Activated T-helper 1 cell treated with Interleukin-2 at 50 U/mL for 16 hours (primary cell): ENCODE data around the gene RTCA.
"Not testable (repeated sequence)": the region's sequence is repeated elsewhere in the genome, so short reads cannot be mapped to it uniquely, and the experiment has no call there.

Experiments
- DNase-seq: peaks from one replicate; pipeline ENCODE4 v3.0.0-alpha.2; 2020; ENCODE audit warnings: low read depth

Gene RTCA

DNA sequence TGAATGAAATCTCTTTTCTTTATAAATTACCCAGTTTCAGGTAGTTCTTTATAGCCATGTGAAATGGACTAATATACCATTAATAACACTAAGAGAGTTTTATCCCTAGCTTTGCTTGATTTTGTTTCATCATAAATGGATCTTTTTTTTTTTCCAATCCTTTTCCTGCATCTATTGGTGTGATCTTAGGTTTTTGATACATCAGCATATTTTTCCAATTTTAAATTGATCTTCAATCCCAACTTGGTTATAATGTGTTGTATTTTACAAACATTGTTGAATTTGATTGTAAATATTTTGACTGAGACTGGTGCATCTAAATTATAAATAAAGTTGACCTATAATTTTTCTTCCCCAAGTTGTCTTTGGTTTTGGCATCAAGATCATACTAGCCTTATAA lies 4.3 kb upstream of the RTCA start:
- no peak for DNase-seq

DNA sequence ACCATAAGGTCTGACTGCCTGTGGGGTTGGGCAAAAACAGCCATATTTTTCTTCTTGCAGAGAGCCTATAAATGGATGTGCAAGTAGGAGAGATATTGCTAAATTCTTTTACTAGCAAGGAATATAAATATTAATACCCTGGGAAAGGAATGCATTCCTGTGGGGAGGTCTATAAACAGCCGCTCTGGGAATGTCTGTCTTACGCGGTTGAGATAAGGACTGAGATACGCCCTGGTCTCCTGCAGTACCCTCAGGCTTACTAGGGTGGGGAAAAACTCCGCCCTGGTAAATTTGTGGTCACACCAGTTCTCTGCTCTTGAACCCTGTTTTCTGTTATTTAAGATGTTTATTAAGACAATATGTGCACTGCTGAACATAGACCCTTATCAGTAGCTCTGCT lies 1.9 kb upstream of the RTCA start:
- not testable (repeated sequence) for DNase-seq

DNA sequence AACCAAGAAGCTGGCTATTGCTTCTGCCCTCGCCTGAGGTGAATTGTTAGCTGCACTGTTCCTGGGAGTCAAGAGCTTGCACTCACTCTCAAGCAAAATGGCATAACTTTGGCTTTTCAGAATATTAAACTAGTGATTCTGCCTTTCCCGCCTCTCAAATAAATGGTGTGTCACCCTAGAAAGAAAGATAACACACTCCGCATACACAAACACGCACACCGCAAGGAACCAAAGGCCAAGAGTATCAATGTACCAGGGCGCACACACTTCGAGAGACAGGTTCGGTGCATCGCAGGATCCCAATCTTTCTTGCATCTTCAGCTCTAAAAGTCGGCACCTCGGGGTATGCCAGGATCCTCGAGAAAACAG lies 470 bp upstream of the RTCA start:
- DNase-seq = no peak

DNA sequence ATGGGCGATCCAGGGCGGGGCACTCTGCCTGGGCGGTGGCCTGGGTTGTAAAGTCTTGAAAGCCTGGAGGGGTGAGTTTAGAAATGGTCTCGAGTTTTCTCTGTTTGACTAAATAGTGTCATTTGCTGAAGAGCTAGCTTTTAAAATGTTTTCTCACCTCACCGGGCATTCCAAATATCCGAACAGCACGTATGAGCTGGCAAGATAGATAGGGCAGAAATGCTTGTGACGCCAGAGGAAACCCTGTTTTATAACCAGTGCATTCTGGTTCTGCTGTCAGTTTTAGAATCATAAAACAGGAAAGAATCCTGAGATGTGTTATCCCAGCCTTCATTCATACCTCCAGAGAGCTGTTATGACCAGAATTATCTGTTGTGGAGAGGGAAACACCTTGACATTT lies 725 bp downstream of the RTCA start:
- no peak for DNase-seq

DNA sequence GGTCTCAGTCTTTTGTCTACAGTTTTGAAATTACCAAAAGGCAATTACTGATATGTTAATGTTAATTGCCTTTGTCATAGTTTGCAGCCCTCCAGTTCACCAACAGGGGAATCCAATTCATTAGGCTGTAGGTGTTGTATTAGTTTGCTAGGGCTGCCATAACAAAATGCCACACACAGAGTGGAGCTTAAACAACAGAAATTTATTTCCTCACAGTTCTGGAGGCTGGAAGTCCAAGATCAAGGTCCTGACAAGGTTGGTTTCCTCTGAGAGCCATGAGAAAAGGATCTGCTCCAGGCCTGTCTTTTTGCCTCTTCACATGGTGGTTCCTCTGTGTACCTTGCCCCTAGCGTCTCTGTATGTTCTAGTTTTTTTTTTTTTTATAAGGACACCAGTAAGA lies 1.3 kb downstream of the RTCA start:
- DNase-seq = no peak

DNA sequence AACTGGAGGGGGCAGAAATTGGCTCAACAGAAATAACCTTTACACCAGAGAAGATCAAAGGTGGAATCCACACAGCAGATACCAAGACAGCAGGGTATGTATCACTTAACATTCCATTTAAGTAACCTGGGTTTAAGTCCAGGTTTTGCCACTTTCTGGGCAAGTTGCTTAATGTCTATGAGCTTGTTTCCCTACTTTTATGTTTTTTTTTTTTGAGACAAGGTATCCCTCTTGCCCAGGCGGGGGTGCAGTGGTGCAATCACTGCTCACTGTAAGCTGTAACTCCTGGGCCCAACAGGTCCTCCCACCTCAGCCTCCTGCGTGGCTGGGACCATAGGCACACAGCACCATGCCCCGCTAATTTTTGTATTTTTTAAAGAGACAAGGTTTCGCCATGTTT lies 2.2 kb downstream of the RTCA start:
- DNase-seq = no peak

DNA sequence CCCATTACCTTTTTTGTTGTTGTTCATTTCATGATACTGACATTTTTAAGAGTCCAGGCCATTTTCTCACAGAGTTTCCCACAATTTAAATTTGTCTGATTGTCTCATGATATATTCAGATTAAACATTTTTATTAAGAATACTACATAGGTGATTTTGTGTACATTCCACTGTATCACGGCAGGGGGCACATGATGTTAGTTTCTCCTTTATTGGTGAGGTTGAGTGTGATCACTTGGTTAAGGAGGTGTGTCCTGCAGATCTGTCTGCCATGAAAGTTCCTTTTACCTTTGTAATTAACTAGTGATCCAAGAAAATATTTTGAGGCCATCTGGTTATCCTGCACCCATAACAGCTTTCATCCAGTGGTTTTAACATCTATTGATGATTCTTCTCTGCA lies 11.8 kb downstream of the RTCA start:
- no peak for DNase-seq

DNA sequence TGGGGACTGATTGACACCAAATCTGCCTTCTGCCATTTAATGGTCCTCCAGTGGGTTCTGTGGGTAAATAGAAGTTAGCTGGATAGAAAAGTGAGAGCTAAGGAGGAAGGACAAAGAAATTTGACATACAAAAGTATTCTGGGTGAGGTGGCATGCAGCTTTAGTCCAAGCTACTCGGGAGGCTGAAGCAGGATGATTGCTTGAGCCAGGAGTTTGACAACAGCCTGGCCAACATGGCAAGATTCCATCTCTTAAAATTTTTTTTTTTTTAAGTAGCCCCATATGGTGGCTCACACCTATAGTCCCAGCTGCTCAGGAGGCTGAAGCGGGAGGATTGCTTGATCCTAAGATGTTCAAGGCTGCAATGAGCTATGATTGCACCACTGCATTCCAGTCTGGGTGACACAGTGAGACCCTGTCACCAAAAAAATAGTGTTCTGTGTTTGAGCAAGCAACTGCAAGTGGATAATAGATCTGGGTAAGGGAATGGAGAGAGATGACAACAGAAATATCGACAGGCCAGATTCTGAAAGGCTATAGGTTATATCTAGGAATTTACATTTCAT lies 13.4 kb downstream of the RTCA start:
- DNase-seq = no peak

DNA sequence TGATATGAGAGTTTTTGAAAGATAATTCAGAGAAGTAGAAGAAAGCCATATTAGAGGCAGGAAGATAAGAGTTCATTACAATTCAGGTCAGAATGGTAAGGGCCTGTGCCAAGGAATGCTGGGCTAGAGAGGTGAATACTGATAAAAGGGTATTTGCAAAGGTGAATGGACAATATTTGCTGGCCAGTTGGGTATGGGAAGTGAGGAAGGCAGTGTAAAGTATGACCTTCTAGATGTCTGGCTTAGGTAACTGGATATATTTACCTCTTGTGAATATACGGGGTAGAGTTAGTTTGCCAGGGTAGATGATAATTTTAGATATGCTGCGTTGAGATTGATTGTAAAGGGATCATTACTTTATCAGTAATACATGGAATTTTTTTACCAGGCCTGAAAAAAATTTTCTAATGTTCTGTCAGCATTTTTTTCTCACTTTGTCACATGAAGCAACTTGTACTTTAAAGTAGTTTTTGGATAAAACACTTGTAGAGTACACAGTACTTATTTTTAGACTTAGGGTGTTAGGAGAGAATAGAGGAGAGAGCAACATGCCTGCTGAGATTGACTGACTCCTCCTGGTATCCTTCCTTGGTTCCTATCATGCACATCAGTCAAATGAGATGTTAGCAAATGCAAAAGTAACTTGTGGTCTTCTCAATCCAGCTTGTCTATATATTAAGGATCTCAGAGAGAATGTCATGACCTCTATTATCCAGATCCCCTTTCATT lies 14.1 kb downstream of the RTCA start:
- DNase-seq = no peak

GRCh38 chr1:100284591-100284990 lies 18.6 kb downstream of the RTCA start:
- no peak for DNase-seq

DNA sequence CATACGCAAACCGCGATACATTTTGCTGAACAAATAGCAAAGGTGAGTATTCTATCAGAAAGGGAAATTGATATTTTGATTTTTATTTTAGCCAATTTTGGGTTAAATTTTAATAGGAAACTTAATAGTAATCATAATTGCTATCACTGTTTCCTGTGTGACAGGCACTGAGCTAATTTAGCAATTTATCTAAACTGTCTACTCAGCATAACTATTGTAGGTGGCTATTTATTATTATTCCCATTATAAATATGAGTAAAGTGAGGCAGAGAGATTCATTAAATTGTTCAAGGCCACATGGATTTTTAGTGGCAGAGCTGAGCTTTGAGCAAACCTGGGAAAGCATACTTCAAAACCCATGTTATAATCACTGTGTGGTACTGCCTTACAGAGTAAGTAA lies 21.1 kb downstream of the RTCA start:
- no peak for DNase-seq

DNA sequence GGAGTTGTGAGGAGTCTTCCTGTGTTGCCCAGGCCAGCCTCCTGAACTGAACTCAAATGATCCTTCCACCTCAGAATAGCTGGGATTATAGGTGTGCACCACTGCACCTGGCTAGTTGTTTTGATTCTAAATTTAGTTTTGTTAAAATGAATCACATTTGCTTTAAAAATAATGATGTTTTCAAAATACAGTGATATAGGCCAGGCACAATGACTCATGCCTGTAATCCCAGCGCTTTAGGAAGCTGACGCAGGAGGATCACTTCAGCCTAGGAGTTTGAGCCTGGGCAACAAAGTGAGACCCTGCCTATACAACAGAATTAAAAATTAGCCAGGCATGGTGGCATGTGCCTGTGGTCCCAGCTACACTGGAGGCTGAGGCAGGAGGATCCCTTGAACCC lies 24.3 kb downstream of the RTCA start:
- DNase-seq = no peak

DNA sequence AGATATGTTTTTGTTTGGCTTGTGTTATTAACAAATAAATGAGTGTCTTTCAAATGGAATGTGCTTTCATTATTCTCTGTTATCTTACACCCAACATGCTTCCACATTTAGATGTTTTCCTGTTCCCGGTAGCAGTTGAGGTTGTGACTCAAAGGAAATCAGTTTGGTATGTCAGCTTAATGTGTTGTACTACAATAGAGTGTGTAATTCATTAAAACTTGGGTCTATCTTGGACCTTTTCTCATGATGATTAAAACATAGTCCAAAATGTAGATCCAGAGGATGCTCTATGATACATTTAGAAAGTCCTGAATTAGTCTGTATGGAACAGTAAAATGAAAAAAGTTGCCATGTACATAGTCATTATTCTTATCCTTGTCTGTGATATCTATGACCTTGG lies 26.7 kb downstream of the RTCA start:
- no peak for DNase-seq

DNA sequence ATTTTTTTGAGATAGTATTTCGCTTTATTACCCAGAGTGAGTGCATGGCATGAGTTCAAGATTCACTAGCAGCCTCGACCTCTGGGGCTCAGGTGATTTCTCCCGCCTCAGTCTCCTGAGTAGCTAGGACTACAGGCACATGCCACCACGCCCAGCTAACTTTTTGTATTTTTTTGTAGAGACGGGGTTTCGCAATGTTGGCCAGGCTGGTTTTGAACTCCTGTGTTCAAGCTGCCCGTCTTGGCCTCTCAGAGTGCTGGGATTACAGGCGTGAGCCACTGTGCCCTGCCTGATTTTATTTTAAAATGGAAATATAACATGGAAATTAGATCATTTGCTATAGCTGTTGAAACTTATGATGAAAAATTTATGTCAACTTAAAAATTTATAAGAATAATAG lies 30.1 kb downstream of the RTCA start:
- DNase-seq = no peak

- DNase-seq = not testable (repeated sequence)
Measured at GRCh38 chr1:100296997-100297396, 31.0 kb downstream of the RTCA start.

DNA sequence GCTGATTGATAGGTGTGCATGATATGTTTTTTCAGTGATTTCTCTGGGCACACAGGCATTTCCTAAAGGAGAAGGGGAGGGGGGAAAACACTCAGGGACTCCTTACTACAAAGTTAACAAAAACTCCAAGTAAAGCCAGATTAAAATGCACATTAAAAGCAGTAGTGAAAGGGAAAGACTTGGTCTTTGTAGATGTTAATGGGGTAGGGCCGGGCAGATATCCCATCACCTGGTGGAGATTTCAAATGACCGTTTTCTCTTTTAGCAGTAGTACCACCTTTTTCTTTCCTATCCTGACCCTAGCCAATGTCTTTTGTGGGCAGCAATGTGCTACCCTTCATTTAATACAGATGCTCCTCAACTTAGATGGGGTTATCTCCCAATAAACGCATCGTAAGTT lies 32.5 kb downstream of the RTCA start:
- DNase-seq = no peak

GRCh38 chr1:100299521-100300222 lies 33.7 kb downstream of the RTCA start:
- DNase-seq = no peak

- DNase-seq = no peak
Measured at GRCh38 chr1:100300691-100301090, 34.7 kb downstream of the RTCA start.

DNA sequence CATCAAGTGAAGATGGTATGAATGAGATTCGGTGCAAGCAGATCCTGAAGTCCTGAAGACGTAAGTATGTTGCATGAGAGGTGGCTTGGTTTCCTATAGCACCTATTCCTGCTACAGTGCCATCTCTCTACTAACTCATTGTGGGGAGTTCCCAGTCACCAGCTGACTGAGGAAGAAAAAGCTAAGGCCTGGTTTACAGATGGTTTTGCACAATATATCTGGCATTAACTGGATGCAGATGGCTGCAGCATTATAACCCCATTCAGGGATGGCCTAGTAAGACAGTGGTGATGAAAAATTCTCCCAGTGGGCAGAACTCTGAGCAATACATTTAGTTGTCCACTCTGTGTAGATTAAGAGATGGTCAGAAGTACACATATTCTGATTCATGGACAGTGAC lies 36.7 kb downstream of the RTCA start:
- no peak for DNase-seq

DNA sequence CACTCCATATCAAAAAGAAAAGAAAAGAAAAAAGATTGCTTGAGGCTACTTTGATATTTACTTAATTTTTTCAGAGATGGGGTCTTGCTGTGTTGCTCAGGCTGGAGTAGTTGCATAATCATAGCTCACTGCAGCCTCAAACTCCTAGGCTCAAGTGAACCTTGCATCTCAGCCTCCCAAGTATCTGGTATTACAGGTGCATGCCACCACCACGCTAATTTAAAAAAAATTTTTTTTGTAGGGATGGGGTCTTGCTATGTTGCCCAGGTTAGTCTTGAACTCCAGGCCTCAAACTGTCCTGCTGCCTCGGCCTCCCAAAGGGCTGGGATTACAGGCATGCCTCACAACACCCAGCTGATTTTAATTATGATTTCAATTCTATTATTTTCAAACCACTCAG lies 38.2 kb downstream of the RTCA start:
- no peak for DNase-seq

GRCh38 chr1:100304921-100305320 lies 38.9 kb downstream of the RTCA start:
- DNase-seq = no peak

GRCh38 chr1:100305954-100306353 lies 39.9 kb downstream of the RTCA start:
- no peak for DNase-seq

DNA sequence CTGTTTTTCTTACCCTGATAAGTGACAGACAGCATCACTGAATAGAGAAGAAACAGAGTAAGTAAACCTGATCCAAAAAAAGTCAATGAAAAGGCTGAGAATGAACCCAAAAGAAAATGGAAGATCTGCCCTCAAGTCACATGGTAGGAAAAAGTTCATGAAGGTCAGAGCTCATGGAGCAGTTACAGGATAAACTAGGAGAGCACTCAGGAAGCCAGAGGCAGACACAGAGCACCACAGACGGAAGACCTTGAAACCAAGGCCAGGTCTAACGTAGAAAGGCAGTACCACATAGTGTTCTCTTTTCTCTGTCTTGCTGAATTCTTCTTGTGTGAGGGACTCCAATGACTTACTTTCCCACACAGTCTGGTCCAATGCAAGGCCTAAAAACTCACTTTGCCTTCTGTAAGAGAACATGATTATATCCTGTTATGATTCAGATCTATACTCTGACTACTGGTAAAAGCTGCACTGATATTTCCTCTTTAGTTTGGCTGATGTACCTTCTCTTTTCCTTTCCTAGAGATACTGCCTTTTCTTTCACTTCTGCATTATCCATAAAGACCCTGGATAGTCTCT lies 40.8 kb downstream of the RTCA start:
- DNase-seq = no peak
